HG03432 (cell line): ENCODE measurements around the gene BUB1B.
"Not testable (repeated sequence)": the region's sequence is repeated elsewhere in the genome, so short reads cannot be mapped to it uniquely, and the experiment has no call there.

Experiments
- ATAC-seq: cut with Tn5 transposase; IDR thresholded peaks from one replicate; pipeline ENCODE4 v1.9.1; 2021; ENCODE audit warnings: mild to moderate bottlenecking, moderate library complexity; ENCODE audit not compliant: unreplicated experiment

Gene BUB1B

GRCh38 chr15:40160689-40161688, at the start of gene BUB1B:
BUB1B (plus strand) TSS chr15:40161069; CDS start chr15:40161221, 152 bp downstream.
- ATAC-seq: peak; percentile 90

DNA sequence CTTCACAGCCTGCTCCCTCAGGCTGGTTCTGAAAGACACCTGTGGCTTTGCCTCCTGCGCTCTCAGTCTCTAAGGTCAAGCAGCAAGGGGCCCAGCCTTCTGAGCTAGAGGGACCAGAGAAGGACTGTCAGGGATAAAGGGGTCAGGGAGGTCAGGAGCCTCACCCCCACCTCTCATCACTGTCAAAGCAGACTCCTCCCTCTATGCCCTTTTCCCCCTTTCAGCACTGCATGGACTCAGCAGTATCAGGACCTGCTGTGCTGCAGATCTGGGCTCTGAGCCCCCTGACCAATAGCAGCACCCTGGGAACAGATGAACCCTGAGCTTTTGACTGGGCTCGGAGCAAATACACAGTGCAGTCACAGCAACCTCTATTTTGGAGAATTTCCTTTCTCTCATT, 49.0 kb upstream of the BUB1B start:
- no peak for ATAC-seq

- ATAC-seq: no peak
Measured at GRCh38 chr15:40112789-40113188, 48.1 kb upstream of the BUB1B start.

GRCh38 chr15:40114218-40114617, 46.7 kb upstream of the BUB1B start:
- ATAC-seq: no peak

DNA sequence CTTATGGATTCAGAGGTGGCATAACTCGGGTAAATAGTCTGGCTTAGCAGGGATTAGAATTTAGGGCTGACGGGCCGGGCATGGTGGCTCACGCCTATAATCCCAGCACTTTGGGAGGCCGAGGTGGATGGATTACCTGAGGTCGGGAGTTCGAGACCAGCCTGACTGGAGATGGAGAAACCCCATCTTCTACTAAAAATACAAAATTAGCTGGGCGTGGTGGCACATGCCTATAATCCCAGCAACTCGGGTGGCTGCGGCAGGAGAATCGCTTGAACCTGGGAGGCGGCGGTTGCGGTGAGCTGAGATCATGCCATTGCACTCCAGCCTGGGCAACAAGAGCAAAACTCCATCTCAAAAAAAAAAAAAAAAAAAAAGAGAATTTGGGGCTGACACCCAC, 45.8 kb upstream of the BUB1B start:
- not testable (repeated sequence) for ATAC-seq

- ATAC-seq: peak; percentile 96
Measured at GRCh38 chr15:40115670-40116093, 45.2 kb upstream of the BUB1B start.

DNA sequence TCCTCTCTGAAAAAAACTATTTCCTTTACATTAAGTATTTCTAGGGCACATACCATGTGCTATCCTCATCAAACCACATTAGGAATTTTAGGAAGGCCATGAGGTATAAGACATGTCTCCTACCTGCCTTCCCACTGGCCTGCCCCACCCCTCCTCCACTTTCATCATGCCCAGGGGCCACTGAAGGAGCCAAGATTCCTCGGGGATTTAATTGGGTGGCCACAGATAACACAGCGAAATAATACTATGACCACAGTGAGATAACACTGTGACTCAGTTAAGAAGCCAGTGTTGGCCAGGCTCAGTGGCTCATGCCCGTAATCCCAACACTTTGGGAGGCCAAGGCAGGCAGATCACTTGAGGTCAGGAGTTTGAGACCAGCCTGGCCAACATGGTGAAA, 42.4 kb upstream of the BUB1B start:
- no peak for ATAC-seq

DNA sequence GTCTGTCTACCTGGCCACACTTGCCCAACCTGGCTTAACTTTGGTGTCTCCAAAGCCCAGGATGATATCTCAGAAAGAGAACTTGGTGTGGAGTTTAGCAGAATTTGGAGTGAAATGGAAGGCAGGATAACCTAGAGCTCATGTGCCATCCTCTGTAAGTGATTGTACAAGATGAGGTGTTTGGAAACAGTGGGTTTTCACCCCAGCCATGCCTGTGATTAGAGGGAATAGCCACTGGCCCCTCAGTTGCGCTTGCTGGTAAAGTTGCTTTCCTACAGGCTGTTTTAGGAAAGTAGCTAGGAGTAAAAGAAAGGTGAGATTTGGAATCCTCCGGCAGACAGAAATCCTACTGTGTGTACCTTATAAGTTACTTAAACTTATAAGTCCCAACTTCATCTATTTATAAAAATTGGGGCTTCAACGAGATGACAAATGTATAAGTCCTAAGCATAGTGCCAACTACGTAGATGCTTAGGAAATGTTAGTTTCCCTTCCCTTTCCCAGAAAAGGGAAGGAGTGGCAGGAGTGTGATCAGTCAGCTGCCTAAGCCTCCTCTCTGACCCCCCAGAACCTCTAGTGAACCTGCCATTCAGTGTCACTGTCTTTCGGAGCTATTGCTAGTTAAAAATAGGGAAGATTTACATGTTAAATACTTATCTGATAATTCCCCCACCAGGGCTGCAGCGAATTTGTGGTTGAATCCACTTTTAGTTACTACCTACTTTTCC, 38.8 kb upstream of the BUB1B start:
- ATAC-seq: no peak

DNA sequence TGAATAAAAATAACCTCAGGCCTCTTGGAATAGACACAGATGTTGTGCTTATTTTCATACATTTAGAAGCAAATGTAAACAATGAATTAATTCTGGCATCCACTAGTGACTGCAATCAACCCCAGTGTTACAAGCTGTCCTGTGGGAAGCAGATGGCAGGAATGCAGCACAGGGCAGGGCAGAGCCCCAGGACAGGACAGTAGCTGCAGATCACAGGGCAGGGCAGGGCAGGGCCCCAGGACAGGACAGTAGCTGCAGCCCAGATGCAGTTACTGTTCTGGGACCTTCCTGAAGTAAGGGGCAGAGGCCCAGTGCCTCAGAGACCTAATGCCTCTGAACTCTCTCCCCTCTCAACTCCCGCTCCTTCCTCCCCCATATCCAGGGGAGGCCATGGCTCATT, 37.9 kb upstream of the BUB1B start:
- ATAC-seq: not testable (repeated sequence)

- not testable (repeated sequence) for ATAC-seq
Measured at GRCh38 chr15:40123863-40124262, 37.0 kb upstream of the BUB1B start.

DNA sequence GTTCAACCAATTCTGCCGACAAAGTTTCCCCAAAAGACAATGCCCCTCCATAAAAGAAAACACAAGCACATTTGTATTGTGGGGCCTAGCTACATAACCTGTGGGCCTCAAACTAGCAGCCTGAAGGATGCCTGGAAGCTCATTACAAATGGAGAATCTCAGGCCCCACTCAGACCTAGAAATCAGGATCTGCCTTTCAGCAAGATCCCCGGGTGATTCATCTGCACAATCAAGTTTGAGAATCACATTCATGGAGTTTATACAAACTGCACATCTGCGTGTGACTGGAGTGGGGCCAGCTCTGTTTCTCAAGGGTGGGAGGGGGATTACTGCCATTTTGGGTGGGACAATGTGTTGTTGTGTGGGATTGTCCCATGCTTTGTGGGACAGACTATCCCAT, 36.5 kb upstream of the BUB1B start:
- ATAC-seq: not testable (repeated sequence)

DNA sequence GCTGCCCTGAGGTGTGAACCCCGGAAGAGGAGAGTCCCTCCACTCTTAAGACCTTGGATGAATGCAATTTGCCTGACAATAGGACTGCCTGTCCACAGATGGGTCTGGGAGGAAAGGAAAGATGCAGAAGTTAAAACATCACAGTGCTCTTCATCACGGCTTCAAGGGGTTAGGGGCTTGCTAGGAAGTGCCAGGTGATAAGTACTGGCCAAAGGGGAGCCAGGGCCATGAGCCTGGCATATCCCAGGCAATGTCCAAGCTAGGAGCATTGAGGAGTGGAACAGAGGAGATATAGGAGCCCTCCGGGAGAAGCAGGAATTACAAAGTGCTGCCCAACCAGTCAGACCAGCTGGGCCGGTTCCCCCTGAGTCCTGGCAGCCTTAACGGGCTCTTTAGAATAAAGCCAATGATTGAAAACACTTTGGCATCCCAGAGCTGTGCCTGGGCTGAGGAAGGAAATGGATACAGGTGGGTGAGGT, 36.0 kb upstream of the BUB1B start:
- not testable (repeated sequence) for ATAC-seq

DNA sequence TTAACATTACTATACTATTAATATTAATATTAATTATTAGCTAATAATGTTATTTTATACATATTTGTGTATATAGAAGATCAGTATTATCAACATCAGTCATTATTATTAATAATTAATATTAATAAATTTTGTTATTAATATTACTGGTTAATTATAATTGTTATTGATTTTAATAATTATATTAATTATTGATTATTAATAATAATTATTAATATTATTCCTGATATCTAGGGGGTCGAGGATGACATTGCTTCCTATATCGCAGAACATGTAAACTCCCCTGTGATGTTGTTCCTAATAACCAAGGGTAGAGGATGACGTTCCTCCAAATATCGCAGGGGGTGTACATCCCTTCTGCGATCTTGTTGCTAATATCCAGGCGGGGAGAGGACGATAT, 34.9 kb upstream of the BUB1B start:
- no peak for ATAC-seq

DNA sequence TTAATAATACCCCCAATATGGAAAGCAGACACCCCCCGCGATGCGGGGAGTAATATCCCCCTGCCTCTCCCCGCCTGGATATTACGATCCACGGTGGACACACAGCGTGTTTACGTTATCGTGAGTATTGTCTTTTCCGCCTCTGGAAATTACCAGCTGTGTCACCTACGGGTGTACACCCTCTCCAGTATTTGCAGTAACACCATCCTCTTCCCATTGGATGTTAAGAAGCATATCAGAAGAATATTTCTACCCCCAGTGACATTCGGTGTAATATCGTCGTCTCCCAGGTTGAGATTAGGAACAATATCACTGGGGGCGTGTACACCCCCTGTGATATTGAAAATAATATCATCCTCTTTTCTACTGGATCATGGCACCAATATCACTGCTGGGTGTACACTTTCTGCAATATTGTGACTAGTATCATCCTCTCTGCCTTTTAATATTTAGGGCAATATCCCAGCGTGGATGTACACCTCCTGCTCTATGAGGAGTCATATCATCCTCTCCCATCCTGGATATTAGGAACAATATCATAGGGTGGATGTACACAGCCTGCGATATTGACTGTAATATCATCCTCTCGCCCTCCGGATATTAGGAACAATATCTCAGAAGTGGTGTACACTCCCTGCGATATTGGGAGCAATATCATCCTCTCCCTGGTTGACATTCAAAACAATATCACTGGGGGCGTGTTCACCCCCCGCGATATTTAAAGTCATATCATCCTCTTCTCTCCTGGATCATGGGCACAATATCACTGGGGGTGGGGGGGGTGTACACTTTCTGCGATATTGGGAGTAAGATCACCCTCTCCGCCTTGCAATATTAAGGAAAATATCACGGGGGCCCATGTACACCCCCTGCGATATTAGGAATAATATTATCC, 31.9 kb upstream of the BUB1B start:
- ATAC-seq: no peak

DNA sequence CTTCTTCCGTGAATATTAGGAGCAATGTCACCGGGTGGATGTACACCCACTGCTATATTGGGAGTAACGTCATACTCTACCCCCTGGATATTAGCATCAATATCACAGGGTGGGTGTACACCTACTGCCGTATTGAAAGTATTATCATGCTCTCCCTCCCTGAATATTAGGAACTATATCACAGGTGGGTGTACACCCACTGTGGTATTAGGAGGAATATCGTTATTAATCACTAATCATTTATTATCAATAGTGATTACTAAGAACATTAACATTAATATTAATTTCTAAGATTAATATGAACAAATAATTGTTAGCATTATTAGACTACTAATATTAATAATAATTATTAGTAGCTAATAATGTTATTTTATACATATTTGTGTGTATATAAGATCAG, 30.8 kb upstream of the BUB1B start:
- no peak for ATAC-seq

DNA sequence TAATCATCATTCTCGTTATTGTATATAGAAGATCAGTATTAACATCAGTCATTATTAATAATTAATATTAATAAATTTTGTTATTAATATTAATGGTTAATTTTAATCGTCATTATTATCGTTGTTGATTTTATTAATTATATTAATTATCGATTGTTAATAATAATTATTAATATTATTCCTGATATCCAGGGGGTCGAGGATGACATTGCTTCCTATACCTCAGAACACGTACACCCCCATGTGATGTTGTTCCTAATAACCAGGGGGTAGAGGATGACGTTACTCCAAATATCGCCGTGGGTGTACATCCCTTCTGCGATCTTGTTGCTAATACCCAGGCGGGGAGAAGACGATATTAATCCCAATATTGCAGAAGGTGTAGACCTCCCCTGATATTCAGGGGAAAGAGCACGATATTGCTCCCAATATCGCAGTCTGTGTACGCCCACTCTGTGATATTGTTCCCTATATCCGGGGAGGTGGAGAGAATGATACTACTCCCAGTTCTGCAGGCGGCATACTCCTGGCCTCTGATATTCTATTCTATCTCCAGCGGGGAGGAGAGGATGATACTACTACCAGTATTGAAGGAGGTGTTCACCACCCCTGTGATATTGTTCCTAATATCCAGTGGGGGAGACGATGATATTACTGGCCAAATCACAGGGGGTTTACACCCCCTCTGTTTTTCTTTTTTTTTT, 29.9 kb upstream of the BUB1B start:
- no peak for ATAC-seq

- no peak for ATAC-seq
Measured at GRCh38 chr15:40133544-40133943, 27.3 kb upstream of the BUB1B start.

- no peak for ATAC-seq
Measured at GRCh38 chr15:40134885-40135284, 26.0 kb upstream of the BUB1B start.

GRCh38 chr15:40135846-40136450, 24.9 kb upstream of the BUB1B start:
- ATAC-seq: not testable (repeated sequence)
